HCT116 (cell line): Measurements from ENCODE around the gene MESP2.

Experiments
- POLR2A ChIP-seq: IDR thresholded peaks from 2 replicates; pipeline ENCODE4 v1.7.0; 2011; ENCODE audit warnings: borderline replicate concordance; ENCODE audit not compliant: insufficient read depth, insufficient read length; ENCODE audit errors: extremely low read depth
- POLR2AphosphoS5 ChIP-seq: IDR thresholded peaks from 2 replicates; pipeline ENCODE4 v1.6.1; 2011; ENCODE audit warnings: mild to moderate bottlenecking, low read depth, low read length, moderate library complexity
- TCF7L2 ChIP-seq: IDR thresholded peaks from 2 replicates; pipeline ENCODE4 v1.7.0; 2011; ENCODE audit warnings: borderline replicate concordance, inconsistent platforms; ENCODE audit not compliant: insufficient read depth, insufficient read length; ENCODE audit errors: extremely low read depth
- YY1 ChIP-seq: IDR thresholded peaks from 2 replicates; pipeline ENCODE4 v1.6.1; 2011; ENCODE audit warnings: low read length, low read depth, moderate library complexity, mild to moderate bottlenecking; ENCODE audit not compliant: insufficient replicate concordance; ENCODE audit errors: extremely low read depth
- ZFX ChIP-seq: fragments of 450-650 bp; IDR thresholded peaks from 2 replicates; pipeline ENCODE4 v1.6.1; 2017
- ZNF274 ChIP-seq: fragments of 200-500 bp; sonication (Bioruptor generic); IDR thresholded peaks from 2 replicates; pipeline ENCODE4 v1.6.1; 2014; ENCODE audit warnings: mild to moderate bottlenecking, low read depth, low read length, inconsistent platforms
- TF ChIP-seq, protein P1 (sequence below), 3 experiments: fragments of 200-600 bp in 1 of 3; sonication (generic) in 1 of 3; IDR thresholded peaks in 2 of 3; conservative IDR thresholded peaks in 1 of 3; 2 replicates each; pipeline ENCODE4 v1.5.1; 2012 to 2017; ENCODE audit warnings: low read depth in 2 of 3, low read length in 2 of 3, antibody characterized with exemption in 1 of 3, borderline replicate concordance in 1 of 3, control low read depth in 1 of 3, mild to moderate bottlenecking in 1 of 3, mixed read lengths in 1 of 3, mixed run types in 1 of 3, moderate library complexity in 1 of 3; ENCODE audit not compliant: insufficient read depth in 1 of 3

DNA sequence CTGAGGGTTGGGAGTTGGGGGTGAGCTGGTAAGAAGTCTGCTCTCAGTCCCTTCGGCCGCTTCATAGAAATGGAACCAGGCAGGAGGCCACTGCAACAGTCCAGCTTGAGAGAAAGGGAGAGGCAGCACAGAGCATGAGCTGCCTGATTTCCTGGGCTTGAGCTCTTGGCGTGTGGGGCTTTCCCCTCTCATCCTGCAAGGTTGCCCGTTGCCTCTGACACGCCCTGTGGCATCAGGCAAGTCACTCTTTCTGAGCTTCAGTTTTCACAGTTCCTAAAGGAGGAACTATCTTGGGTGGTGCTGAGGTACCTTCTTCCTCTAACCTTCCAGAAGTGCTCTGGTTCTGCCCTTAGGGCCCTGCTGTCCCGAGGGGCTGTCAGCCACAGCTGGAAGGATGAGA is 4.9 kb downstream of the MESP2 start:
- TF ChIP-seq, protein P1, sequence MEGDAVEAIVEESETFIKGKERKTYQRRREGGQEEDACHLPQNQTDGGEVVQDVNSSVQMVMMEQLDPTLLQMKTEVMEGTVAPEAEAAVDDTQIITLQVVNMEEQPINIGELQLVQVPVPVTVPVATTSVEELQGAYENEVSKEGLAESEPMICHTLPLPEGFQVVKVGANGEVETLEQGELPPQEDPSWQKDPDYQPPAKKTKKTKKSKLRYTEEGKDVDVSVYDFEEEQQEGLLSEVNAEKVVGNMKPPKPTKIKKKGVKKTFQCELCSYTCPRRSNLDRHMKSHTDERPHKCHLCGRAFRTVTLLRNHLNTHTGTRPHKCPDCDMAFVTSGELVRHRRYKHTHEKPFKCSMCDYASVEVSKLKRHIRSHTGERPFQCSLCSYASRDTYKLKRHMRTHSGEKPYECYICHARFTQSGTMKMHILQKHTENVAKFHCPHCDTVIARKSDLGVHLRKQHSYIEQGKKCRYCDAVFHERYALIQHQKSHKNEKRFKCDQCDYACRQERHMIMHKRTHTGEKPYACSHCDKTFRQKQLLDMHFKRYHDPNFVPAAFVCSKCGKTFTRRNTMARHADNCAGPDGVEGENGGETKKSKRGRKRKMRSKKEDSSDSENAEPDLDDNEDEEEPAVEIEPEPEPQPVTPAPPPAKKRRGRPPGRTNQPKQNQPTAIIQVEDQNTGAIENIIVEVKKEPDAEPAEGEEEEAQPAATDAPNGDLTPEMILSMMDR (IDR thresholded peaks at IDR 0.05 in 2 of 3, conservative IDR thresholded peaks at IDR 0.05 in 1 of 3; ENCODE audit: borderline replicate concordance in 1 of 3, insufficient read depth in 1 of 3, low read depth in 2 of 3, low read length in 2 of 3) = no peak
- TF ChIP-seq TCF7L2 (no peak), POLR2A (no peak), ZNF274 (no peak), ZFX (no peak), POLR2AphosphoS5 (no peak), YY1 (no peak)
